Measurements from ENCODE around the gene LHX4. TPM values are rescaled to one million over a fixed set of nuclear protein-coding genes. Genes with fewer than 3 reads are reported as not detected.

Gene LHX4
- total and polyA plus RNA-seq, 9 of the 15 experiments (the other 6 are each of a cell fraction or from before 2014, with no cell fraction given), result 0.01 to 0.11 (median 0.07) TPM; not detected in 5

GRCh38 chr1:180271272-180272255, 41.5 kb downstream of the LHX4 start (continued):
- TF ChIP-seq JUND (IDR thresholded peaks at IDR 0.05; ENCODE audit: borderline replicate concordance, low read depth, low read length) (peak; percentile 90), JUND (tag; IDR thresholded peaks at IDR 0.05; ENCODE audit: borderline replicate concordance, low read depth, low read length) (peak; percentile 72; the same call in 1 of the 3 replicates), SREBF2 (CRISPR knock-in tag; IDR thresholded peaks at IDR 0.05) (no peak), LCOR (CRISPR knock-in tag; IDR thresholded peaks at IDR 0.05) (peak; percentile 63), EGR1 (conservative IDR thresholded peaks at IDR 0.05) (peak; percentile 37; the same call in 1 of the 2 replicates), SOX6 (IDR thresholded peaks at IDR 0.05) (peak; percentile 43; the same call in 1 of the 2 replicates), DACH1 (IDR thresholded peaks at IDR 0.05; ENCODE audit: partially characterized antibody) (peak; percentile 37), E2F4 (CRISPR knock-in tag; IDR thresholded peaks at IDR 0.05; ENCODE audit: low read depth) (0 out of 2 replicates have a peak, but pooled peaks have one; percentile 31), SP2 (IDR thresholded peaks at IDR 0.05; ENCODE audit: extremely low read depth, low read depth, low read length, poor library complexity, severe bottlenecking) (no peak), KHSRP (IDR thresholded peaks at IDR 0.05) (no peak), NFIC (IDR thresholded peaks at IDR 0.05) (peak; percentile 27; the same call in 1 of the 2 replicates), RREB1 (CRISPR knock-in tag; IDR thresholded peaks at IDR 0.05) (no peak), TRIM25 (IDR thresholded peaks at IDR 0.05; ENCODE audit: borderline replicate concordance) (no peak), RBFOX2 (IDR thresholded peaks at IDR 0.05; ENCODE audit: low read depth, low read length) (no peak), YY1 (IDR thresholded peaks at IDR 0.05; ENCODE audit: borderline replicate concordance in 1 of 3, control insufficient read depth in 1 of 3, extremely low read depth in 1 of 3, insufficient read depth in 3 of 3, insufficient read length in 1 of 3, insufficient replicate concordance in 2 of 3, low read depth in 1 of 3, low read length in 2 of 3) (peak in 2 of 3 experiments; percentile 33 to 37), ZNF707 (CRISPR knock-in tag; conservative IDR thresholded peaks at IDR 0.05) (no peak)

Measured in K562 (cell line).